GM06990 (cell line): ENCODE data around the gene MTOR.

Source experiments
- DNase-seq: peaks from one replicate; pipeline ENCODE4 v3.0.0-alpha.2; 2011; ENCODE audit not compliant: insufficient read length; ENCODE audit errors: extremely low read depth
- H3K27me3 ChIP-seq: replicated peaks from 2 replicates; pipeline ENCODE4 v1.6.0; 2011; ENCODE audit warnings: low read length; ENCODE audit not compliant: control insufficient read depth, insufficient read depth
- H3K36me3 ChIP-seq: 2 replicates; pipeline ENCODE4 v1.5.1; 2011; ENCODE audit warnings: low read length; ENCODE audit not compliant: control insufficient read depth, insufficient read depth
- H3K4me3 ChIP-seq: replicated peaks from 2 replicates; pipeline ENCODE4 v1.5.1; 2011; ENCODE audit warnings: low read depth, mild to moderate bottlenecking, control low read depth, low read length
- TF ChIP-seq, protein P1 (sequence below): IDR thresholded peaks from 2 replicates; pipeline ENCODE4 v1.5.1; 2011; ENCODE audit warnings: low read length, control low read depth, mild to moderate bottlenecking, inconsistent platforms; ENCODE audit not compliant: insufficient read depth, poor library complexity, severe bottlenecking

MTOR gene

DNA sequence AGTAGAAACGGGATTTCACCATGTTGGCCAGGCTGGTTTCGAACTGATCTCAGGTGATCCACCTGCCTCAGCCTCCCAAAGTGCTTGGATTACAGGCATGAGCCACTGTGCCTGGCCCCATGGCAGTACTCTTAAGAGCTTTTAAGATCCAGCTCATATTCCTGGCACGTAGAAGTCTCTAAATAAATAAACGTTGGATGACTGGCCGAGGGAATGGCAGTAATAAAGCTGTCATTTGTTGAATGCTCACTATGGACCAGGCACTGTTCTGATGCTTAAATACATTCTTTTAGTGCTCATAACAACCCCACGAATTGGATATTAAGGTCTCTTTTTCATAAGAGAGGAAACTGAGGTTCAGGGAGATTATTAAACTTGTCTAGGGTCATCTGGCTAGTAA, 31.5 kb upstream of the MTOR start:
- H3K27me3 ChIP-seq: no peaks in the 10 kb centered on the region
- TF ChIP-seq, protein P1, sequence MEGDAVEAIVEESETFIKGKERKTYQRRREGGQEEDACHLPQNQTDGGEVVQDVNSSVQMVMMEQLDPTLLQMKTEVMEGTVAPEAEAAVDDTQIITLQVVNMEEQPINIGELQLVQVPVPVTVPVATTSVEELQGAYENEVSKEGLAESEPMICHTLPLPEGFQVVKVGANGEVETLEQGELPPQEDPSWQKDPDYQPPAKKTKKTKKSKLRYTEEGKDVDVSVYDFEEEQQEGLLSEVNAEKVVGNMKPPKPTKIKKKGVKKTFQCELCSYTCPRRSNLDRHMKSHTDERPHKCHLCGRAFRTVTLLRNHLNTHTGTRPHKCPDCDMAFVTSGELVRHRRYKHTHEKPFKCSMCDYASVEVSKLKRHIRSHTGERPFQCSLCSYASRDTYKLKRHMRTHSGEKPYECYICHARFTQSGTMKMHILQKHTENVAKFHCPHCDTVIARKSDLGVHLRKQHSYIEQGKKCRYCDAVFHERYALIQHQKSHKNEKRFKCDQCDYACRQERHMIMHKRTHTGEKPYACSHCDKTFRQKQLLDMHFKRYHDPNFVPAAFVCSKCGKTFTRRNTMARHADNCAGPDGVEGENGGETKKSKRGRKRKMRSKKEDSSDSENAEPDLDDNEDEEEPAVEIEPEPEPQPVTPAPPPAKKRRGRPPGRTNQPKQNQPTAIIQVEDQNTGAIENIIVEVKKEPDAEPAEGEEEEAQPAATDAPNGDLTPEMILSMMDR: no peak
- no peak overlapping the region for H3K4me3 ChIP-seq
- H3K36me3 ChIP-seq: peaks cover 2% of the 10 kb centered on the region
- no peak for DNase-seq

DNA sequence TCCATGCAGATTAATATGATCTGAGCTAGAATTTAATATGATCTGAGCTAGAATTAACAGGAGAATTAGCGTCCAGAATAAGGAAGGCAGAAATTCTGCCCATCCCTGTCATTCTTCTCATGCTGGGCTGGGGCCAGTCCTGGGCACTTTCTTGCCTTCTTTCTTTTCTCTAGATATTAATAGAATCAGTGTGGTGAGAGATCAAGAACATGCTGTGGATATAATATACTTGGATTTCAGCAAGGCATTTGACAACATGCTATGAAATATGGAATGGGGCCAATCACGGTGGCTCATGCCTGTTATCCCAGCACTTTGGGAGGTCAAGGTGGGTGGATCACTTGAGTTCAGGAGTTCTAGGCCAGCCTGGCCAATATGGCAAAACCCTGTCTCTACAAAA, 28.7 kb upstream of the MTOR start:
- H3K4me3 ChIP-seq: no peak overlapping the region
- no peak for DNase-seq
- TF ChIP-seq, protein P1: no peak
- no peaks in the 10 kb centered on the region for H3K27me3 ChIP-seq
- H3K36me3 ChIP-seq: peaks cover 7% of the 10 kb centered on the region

DNA sequence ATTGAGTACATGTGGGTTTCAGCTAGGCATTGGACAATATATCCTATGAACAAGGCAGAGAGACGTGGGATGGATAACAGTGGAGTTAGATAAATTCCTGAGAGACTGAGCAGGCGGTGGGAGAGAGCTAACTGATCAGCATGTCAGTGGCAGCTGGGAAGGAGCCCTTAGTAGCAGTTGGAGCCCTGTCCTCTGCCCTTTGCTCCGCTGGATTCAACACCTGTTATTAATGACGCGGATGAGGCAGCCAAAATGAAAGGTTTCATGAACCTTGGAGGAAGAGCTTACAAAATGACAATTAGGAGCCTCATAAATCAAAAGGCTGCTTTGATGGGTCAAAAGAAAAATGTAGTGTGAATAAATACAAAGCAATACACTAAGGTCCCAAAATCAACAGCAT, 26.7 kb upstream of the MTOR start:
- Histone ChIP-seq H3K36me3 (peaks cover 12% of the 10 kb centered on the region), H3K4me3 (no peak overlapping the region), H3K27me3 (no peaks in the 10 kb centered on the region)
- TF ChIP-seq, protein P1: no peak
- no peak for DNase-seq

DNA sequence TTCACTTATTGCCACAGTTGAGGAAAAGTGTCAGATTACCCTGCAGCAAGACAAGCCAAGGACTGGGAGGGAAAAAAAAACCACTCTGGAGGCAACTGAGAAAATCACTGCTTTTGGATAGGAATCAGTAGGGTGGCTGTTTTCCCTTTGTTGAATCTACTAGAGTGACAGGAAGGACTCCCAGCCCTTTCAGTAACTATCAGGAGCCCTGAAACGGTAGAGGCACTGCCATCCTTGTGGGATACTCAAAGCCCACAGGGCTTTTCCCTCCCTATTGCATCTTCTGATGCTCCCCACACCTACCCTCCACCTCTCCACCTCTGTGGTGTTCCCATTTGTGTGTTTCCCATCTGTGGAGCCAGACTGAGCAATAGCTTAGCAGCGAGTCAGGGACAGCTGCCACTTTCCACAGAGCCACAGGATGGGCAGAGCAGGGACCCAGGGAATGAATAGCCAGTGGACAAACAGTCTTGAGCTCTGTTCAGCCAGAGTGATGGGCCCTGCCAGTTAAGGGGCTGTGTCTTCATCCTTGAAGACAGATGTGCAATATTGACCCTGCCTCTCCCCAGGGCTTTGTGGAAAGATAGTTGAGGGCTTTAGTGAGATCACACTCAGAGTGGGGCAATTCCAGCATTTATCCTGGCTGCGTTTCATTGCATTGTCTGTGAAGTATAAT, 24.5 kb upstream of the MTOR start:
- DNase-seq: no peak
- Histone ChIP-seq H3K27me3 (no peaks in the 10 kb centered on the region), H3K36me3 (peaks cover 14% of the 10 kb centered on the region), H3K4me3 (no peak overlapping the region)
- TF ChIP-seq, protein P1: no peak

DNA sequence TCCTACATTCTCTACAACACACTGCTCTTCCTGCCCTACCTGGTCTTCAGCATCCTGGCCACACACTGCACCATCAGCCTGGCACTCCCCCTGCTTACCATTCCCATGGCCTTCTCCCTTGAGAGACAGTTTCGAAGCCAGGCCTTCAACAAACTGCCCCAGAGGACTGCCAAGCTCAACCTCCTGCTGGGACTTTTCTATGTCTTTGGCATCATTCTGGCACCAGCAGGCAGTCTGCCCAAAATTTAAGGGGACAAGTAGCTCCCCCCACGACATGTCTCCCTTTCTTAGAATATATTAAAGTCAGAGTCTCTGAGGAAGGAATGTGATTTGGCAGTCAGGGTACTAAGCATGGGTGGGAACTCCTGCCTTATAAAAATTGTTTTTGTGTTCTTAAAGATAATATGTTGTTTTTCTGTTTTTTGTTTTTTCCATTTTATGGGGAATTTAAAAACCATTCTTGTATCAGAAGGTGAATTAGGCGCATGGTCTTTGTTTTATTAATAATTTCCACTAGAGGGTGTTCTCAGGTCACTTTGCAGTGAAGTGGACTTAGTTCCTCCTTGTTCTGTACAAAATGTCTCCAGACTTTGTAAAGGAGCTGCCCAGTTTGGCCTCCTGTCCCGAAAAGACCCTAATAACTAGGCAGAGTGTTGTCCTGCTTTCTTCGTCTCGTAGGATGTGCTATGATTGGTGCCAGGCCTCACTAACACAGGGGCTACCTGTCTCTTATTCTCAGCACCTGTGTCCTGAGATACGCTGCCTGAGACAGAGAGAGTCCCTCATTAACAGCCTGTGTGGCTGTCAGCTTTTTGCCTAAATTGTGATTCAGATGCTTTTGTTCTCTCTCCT, 23.8 kb upstream of the MTOR start:
- no peak for DNase-seq
- TF ChIP-seq, protein P1: no peak
- Histone ChIP-seq H3K27me3 (no peaks in the 10 kb centered on the region), H3K4me3 (no peak overlapping the region), H3K36me3 (peaks cover 14% of the 10 kb centered on the region)
